GM23248 (cell line): ENCODE data around the gene CHADL.

ENCODE experiments used
- EZH2 ChIP-seq: fragments of 200-600 bp; sonication (generic); IDR thresholded peaks from 2 replicates; pipeline ENCODE4 v1.6.1; 2018; ENCODE audit warnings: antibody characterized with exemption, mild to moderate bottlenecking; ENCODE audit not compliant: insufficient read depth, poor library complexity, severe bottlenecking
- EZH2phosphoT487 ChIP-seq: fragments of 200-600 bp; sonication (generic); IDR thresholded peaks from 2 replicates; pipeline ENCODE4 v1.6.1; 2018; ENCODE audit warnings: antibody characterized with exemption, moderate library complexity, mild to moderate bottlenecking, low read depth; ENCODE audit not compliant: insufficient read depth

DNA sequence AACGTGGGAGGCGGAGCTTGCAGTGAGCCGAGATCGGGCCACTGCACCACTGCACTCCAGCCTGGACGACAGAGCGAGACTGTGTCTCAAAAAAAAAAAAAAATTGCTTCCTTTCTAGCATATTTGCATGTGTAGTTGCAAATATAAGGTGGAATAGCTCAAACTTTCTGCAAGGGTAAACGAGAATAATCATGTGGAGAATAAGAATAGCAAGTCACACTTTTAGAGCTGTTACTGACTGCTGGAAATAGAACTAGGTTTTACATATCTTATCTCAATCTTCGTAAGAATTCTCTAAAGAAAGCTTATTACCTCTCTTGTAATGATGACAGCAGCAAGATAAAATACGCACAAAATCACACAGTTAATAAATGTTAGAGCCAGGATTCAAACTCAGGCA lies 34.0 kb downstream of the CHADL start:
- TF ChIP-seq EZH2 (no peak), EZH2phosphoT487 (no peak)
